KMS-11 (cell line): ENCODE measurements around the gene RIBC2.
"Not testable (repeated sequence)": the region's sequence is repeated elsewhere in the genome, so short reads cannot be mapped to it uniquely, and the experiment has no call there.

Experiments used
- H2AFZ ChIP-seq: fragments of 200-600 bp; sonication (generic); 2 replicates; pipeline ENCODE4 v1.6.1; 2016; ENCODE audit warnings: antibody characterized with exemption, mixed run types, low read depth
- H3K27ac ChIP-seq: fragments of 200-600 bp; sonication (generic); 2 replicates; pipeline ENCODE4 v1.6.1; 2016; ENCODE audit warnings: mild to moderate bottlenecking, mixed run types
- H3K27me3 ChIP-seq: fragments of 200-600 bp; sonication (generic); 2 replicates; pipeline ENCODE4 v1.6.1; 2017; ENCODE audit warnings: mild to moderate bottlenecking, low read depth, mixed run types, moderate library complexity; ENCODE audit not compliant: insufficient read depth
- H3K36me3 ChIP-seq: fragments of 200-600 bp; sonication (generic); 2 replicates; pipeline ENCODE4 v1.6.1; 2017; ENCODE audit warnings: mild to moderate bottlenecking, mixed run types; ENCODE audit not compliant: insufficient read depth
- H3K4me1 ChIP-seq: fragments of 200-600 bp; sonication (generic); 2 replicates; pipeline ENCODE4 v1.6.1; 2016; ENCODE audit warnings: mild to moderate bottlenecking, low read depth, mixed run types; ENCODE audit not compliant: poor library complexity, severe bottlenecking
- H3K4me2 ChIP-seq: fragments of 200-600 bp; sonication (generic); 2 replicates; pipeline ENCODE4 v1.7.0; 2016; ENCODE audit warnings: mild to moderate bottlenecking, mixed run types
- H3K4me3 ChIP-seq: fragments of 200-600 bp; sonication (generic); IDR thresholded peaks from 2 replicates; pipeline ENCODE4 v1.6.1; 2017; ENCODE audit warnings: low read depth, low read length, mixed read lengths; ENCODE audit not compliant: insufficient read depth
- H3K79me2 ChIP-seq: fragments of 200-600 bp; sonication (generic); 2 replicates; pipeline ENCODE4 v1.6.1; 2016; ENCODE audit warnings: low read depth, mixed run types; ENCODE audit not compliant: insufficient read depth
- H3K9ac ChIP-seq: fragments of 200-600 bp; sonication (generic); 2 replicates; pipeline ENCODE4 v1.6.1; 2016; ENCODE audit warnings: mild to moderate bottlenecking, mixed run types
- H4K20me1 ChIP-seq: fragments of 200-600 bp; sonication (generic); 2 replicates; pipeline ENCODE4 v1.6.1; 2016; ENCODE audit warnings: mild to moderate bottlenecking, mixed run types; ENCODE audit not compliant: insufficient read depth
- CTCF ChIP-seq: fragments of 200-600 bp; sonication (generic); conservative IDR thresholded peaks from 2 replicates; pipeline ENCODE4 v1.6.1; 2017; ENCODE audit warnings: low read depth, mild to moderate bottlenecking, antibody characterized with exemption, low read length, moderate library complexity, mixed read lengths

The RIBC2 gene

GRCh38 chr22:45434981-45435380 lies 21.5 kb downstream of the RIBC2 start:
- H3K4me1 ChIP-seq = no peaks in the 10 kb centered on the region
- H4K20me1 ChIP-seq = no peaks in the 10 kb centered on the region
- no peak overlapping the region for H3K4me2 ChIP-seq
- peaks cover 6% of the 10 kb centered on the region; the same call in 1 of the 2 replicates for H3K27me3 ChIP-seq
- H3K9ac ChIP-seq = no peak overlapping the region
- no peak for TF ChIP-seq CTCF
- H3K4me3 ChIP-seq = no peak overlapping the region
- H2AFZ ChIP-seq = no peak overlapping the region
- no peaks in the 10 kb centered on the region for H3K79me2 ChIP-seq
- H3K36me3 ChIP-seq = no peaks in the 10 kb centered on the region
- no peak overlapping the region for H3K27ac ChIP-seq

- peak; percentile 86 for TF ChIP-seq CTCF
- no peaks in the 10 kb centered on the region for H3K79me2 ChIP-seq
- no peaks in the 10 kb centered on the region for H3K4me1 ChIP-seq
- H3K27ac ChIP-seq = no peak overlapping the region
- no peaks in the 10 kb centered on the region for H3K36me3 ChIP-seq
- H3K4me3 ChIP-seq = no peak overlapping the region
- H4K20me1 ChIP-seq = no peaks in the 10 kb centered on the region
- H3K9ac ChIP-seq = no peak overlapping the region
- H3K27me3 ChIP-seq = peaks cover 6% of the 10 kb centered on the region; the same call in 1 of the 2 replicates
- peak overlapping the region; percentile 50 for H2AFZ ChIP-seq
- no peak overlapping the region for H3K4me2 ChIP-seq
Measured at GRCh38 chr22:45435544-45436139, 22.1 kb downstream of the RIBC2 start.

- H4K20me1 ChIP-seq, H2AFZ ChIP-seq, H3K79me2 ChIP-seq, H3K4me1 ChIP-seq, H3K9ac ChIP-seq, H3K36me3 ChIP-seq, H3K27ac ChIP-seq, H3K4me3 ChIP-seq, H3K4me2 ChIP-seq: not testable (repeated sequence)
- H3K27me3 ChIP-seq = peaks cover 14% of the 10 kb centered on the region; the same call in 1 of the 2 replicates
Measured at GRCh38 chr22:45436871-45437517, 23.5 kb downstream of the RIBC2 start.

GRCh38 chr22:45438336-45438735 lies 24.8 kb downstream of the RIBC2 start:
- H3K27ac ChIP-seq = no peak overlapping the region
- peaks cover 22% of the 10 kb centered on the region; the same call in 1 of the 2 replicates for H3K27me3 ChIP-seq
- H3K79me2 ChIP-seq = no peaks in the 10 kb centered on the region
- H3K36me3 ChIP-seq = no peaks in the 10 kb centered on the region
- no peak overlapping the region for H3K4me2 ChIP-seq
- no peak overlapping the region for H3K9ac ChIP-seq
- no peak overlapping the region for H3K4me3 ChIP-seq
- H3K4me1 ChIP-seq = no peaks in the 10 kb centered on the region
- H2AFZ ChIP-seq = no peak overlapping the region
- no peak for TF ChIP-seq CTCF
- H4K20me1 ChIP-seq = no peaks in the 10 kb centered on the region

- not testable (repeated sequence) for H3K9ac ChIP-seq, H2AFZ ChIP-seq, H3K4me3 ChIP-seq
Measured at GRCh38 chr22:45440688-45441087, 27.2 kb downstream of the RIBC2 start.

More at GRCh38 chr22:45440688-45441087, 27.2 kb downstream of the RIBC2 start:
- H3K27me3 ChIP-seq = peaks cover 34% of the 10 kb centered on the region; the same call in 1 of the 2 replicates
- not testable (repeated sequence) for H4K20me1 ChIP-seq, H3K4me1 ChIP-seq, H3K4me2 ChIP-seq, H3K79me2 ChIP-seq, H3K27ac ChIP-seq, H3K36me3 ChIP-seq
